ENCODE measurements around the gene ZNF205. TPM values are rescaled to one million over a fixed set of nuclear protein-coding genes. Genes with fewer than 3 reads are reported as not detected.

ZNF205 gene
- total RNA-seq, 1 donor from 2014 or later = 22.8 TPM

GRCh38 chr16:3143598-3144320 lies 31.4 kb downstream of the ZNF205 start:
- H3K4me1 Mint-ChIP-seq (ENCODE audit: unreplicated experiment) = no peaks in the 10 kb centered on the region
- peaks cover 17% of the 10 kb centered on the region for H3K36me3 Mint-ChIP-seq (ENCODE audit: low read depth, unreplicated experiment)
- peak overlapping the region; percentile 82 for H3K4me3 Mint-ChIP-seq (ENCODE audit: unreplicated experiment)
- no peak for DNase-seq (ENCODE audit: low spot score)
- H3K27me3 Mint-ChIP-seq (ENCODE audit: unreplicated experiment) = peaks cover 15% of the 10 kb centered on the region
- no peak overlapping the region for H3K27ac Mint-ChIP-seq (ENCODE audit: unreplicated experiment)
- H3K9me3 Mint-ChIP-seq (ENCODE audit: unreplicated experiment) = no peaks in the 10 kb centered on the region
- no peak for TF ChIP-seq CTCF (IDR thresholded peaks at IDR 0.05; ENCODE audit: unreplicated experiment)

GRCh38 chr16:3144321-3144983 lies 32.1 kb downstream of the ZNF205 start:
- H3K9me3 Mint-ChIP-seq (ENCODE audit: unreplicated experiment) = no peaks in the 10 kb centered on the region
- peaks cover 17% of the 10 kb centered on the region for H3K36me3 Mint-ChIP-seq (ENCODE audit: low read depth, unreplicated experiment)
- TF ChIP-seq CTCF (IDR thresholded peaks at IDR 0.05; ENCODE audit: unreplicated experiment) = no peak
- peaks cover 21% of the 10 kb centered on the region for H3K27me3 Mint-ChIP-seq (ENCODE audit: unreplicated experiment)
- DNase-seq (ENCODE audit: low spot score) = no peak
- peak overlapping the region; percentile 61 for H3K27ac Mint-ChIP-seq (ENCODE audit: unreplicated experiment)
- no peak overlapping the region for H3K4me3 Mint-ChIP-seq (ENCODE audit: unreplicated experiment)
- no peaks in the 10 kb centered on the region for H3K4me1 Mint-ChIP-seq (ENCODE audit: unreplicated experiment)

GRCh38 chr16:3145151-3145550 lies 32.8 kb downstream of the ZNF205 start:
- no peak for DNase-seq (ENCODE audit: low spot score)
- Mint-ChIP-seq H3K4me1 (ENCODE audit: unreplicated experiment) (no peaks in the 10 kb centered on the region), H3K36me3 (ENCODE audit: low read depth, unreplicated experiment) (peaks cover 10% of the 10 kb centered on the region), H3K9me3 (ENCODE audit: unreplicated experiment) (no peaks in the 10 kb centered on the region), H3K27me3 (ENCODE audit: unreplicated experiment) (peaks cover 21% of the 10 kb centered on the region), H3K4me3 (ENCODE audit: unreplicated experiment) (no peak overlapping the region), H3K27ac (ENCODE audit: unreplicated experiment) (peak overlapping the region; percentile 61)
- TF ChIP-seq CTCF (IDR thresholded peaks at IDR 0.05; ENCODE audit: unreplicated experiment) = no peak

GRCh38 chr16:3145660-3146059 lies 33.3 kb downstream of the ZNF205 start:
- no peak overlapping the region for H3K4me3 Mint-ChIP-seq (ENCODE audit: unreplicated experiment)
- TF ChIP-seq CTCF (IDR thresholded peaks at IDR 0.05; ENCODE audit: unreplicated experiment) = no peak
- H3K4me1 Mint-ChIP-seq (ENCODE audit: unreplicated experiment) = no peaks in the 10 kb centered on the region
- peaks cover 10% of the 10 kb centered on the region for H3K36me3 Mint-ChIP-seq (ENCODE audit: low read depth, unreplicated experiment)
- peaks cover 23% of the 10 kb centered on the region for H3K27me3 Mint-ChIP-seq (ENCODE audit: unreplicated experiment)
- DNase-seq (ENCODE audit: low spot score) = no peak
- H3K27ac Mint-ChIP-seq (ENCODE audit: unreplicated experiment) = no peak overlapping the region
- H3K9me3 Mint-ChIP-seq (ENCODE audit: unreplicated experiment) = no peaks in the 10 kb centered on the region
